HG02884 (cell line): ENCODE results near the gene FAM187B.

Source experiments
- ATAC-seq: cut with Tn5 transposase; IDR thresholded peaks from one replicate; pipeline ENCODE4 v1.9.1; 2021; ENCODE audit warnings: mild to moderate bottlenecking, moderate library complexity; ENCODE audit not compliant: unreplicated experiment

FAM187B gene

DNA sequence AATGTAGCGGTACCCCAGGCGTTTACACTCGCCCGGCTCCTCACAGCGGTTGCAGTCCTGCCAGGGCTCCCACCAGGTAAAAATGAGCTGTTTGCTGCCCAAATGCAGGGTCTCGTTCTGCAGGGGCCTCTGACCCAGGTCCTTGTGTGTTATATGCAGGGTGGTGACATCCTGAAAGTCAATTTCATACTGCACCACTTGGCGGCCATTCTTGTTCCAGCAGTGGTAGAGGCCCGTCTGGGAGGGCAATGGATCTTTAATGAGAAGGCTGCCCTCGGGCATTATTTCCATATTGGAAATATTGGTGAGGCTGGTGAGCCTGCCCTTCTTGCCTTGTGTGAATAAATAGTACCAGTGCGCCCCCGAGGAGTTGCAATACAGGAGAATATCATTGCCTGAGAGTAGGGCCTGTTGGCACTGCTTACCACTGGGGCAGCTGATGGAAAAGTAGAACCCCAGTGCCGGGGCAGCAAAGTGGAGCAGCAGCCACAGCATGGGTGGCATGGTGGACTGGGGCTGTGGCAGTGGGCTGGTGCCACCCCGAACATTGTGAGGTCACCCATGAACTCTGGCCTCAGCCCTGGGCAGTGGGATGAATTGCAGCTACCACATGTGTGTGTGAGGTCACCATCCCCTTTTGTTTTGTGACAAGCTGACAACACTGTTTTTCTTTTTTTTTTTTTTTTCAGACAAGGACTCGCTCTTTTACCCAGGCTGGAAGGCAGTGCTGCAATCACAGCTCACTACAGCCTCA lies at the start of gene FAM187B:
FAM187B (minus strand) TSS at position 563 of the 754 bp plus-strand sequence; CDS start at position 504, 59 bp downstream.
- no peak for ATAC-seq

DNA sequence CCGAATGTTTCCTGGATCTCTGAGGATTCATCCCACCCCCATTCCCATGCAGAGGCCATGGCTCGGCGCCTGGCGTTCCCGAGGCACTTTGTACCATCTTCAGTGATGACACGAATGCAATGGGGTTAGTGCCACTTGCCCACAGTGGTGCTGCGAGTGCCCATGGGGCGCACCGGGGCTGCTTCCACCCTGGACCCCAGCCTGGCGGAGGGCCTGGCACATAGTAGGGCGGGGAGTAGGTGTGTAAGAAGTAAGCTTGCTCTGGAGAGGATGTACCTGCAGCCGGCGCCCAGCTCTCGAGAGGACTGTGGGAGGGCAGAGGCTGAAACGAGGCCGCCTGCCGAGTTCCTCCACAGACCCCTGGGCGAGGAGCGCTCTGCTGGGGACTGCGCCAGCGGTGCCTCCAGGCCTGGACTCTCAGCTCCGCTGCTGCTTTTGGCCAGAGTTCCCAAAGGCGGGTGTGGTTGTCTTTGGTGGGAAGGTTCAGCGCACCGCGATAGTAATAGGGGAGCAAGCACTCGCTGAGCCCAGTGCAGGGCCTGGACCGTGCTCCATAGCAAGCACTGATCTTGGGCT lies 48.3 kb upstream of the FAM187B start:
- ATAC-seq, result no peak

- no peak for ATAC-seq
These were observed 45.8 kb upstream of the FAM187B start for GRCh38 chr19:35274323-35274722.

- ATAC-seq, result no peak
These were observed 45.2 kb upstream of the FAM187B start for GRCh38 chr19:35273686-35274259.

DNA sequence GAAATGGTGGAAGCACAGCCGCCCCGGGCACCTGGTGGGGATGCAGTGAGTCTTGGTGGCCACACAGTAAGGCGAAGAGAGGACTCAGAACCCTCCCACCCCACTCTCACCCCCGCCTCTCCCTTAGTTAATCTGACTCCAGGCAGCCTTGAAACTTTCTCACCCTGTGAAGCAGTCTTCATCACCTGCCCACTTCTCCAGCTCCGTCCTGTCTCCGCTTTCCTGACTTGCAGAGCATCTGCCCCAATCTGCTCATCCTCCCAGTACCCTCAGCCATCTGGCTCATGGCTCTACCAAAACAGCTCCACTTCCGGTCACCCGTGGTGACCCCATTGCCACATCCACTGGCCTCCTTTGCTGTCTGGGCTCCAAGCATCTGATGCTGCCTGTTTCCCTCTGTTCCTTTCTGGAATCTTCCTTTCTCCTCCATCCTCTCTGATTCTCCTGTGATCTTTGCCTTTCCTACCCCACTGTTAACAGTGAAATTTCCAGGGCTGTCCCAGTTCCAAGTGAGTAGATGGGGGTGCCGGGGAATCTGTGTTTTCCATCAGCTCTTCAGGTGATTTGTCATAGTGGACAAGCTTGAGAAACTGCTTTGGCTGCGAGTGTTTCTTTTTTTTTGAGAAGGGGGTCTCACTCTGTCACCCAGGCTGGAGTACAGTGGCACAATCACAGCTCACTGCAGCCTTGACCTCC lies 44.6 kb upstream of the FAM187B start:
- ATAC-seq, result no peak

DNA sequence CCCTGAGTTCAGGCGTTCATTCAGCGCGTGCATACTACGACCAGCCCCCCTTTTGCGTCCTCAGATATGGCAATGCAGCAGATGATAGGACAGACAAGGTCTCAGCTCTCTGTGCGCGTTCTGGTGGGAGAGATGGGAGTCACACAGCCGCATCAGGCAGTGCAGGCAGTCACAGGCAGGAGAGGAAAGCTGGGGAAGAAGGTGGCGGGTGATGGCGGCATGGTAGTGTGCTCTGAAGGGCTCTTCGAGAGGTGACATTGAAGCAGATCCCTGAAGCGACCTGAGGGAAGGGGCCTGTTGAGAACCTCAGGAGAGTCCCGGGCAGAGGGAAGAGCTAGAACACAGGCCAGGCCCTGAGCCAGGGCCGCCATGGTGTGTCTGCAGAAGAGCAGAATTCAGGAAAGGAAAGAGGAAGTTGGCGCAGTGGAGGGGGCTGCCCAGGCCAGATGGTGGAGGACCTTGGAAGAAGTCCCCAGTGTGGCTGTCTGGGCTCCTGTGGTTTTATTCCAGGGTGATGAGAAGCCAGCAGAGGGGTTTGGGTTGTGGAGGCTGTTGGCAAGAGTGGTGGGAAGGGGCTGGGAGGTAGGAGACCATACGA lies 43.7 kb upstream of the FAM187B start:
- no peak for ATAC-seq

DNA sequence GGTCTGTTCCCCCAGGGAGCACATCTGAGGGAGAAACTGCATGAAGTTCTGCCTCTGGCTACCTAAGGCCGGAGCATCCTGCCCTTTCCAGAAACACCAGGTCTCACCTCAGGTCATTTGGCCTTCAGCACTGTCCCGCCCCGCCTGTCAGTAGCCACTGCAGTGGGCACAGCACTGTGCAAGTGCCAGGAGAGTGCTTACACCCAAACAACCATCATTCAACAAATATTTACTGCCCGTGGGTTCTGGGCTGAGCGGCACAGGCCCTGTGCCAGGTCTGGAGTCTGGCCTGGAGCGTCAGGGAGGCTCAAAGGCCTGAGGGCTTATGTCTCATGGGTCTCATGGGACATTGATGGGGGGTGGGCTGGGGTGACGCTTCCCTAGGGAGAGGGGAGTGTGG lies 43.0 kb upstream of the FAM187B start:
- no peak for ATAC-seq

DNA sequence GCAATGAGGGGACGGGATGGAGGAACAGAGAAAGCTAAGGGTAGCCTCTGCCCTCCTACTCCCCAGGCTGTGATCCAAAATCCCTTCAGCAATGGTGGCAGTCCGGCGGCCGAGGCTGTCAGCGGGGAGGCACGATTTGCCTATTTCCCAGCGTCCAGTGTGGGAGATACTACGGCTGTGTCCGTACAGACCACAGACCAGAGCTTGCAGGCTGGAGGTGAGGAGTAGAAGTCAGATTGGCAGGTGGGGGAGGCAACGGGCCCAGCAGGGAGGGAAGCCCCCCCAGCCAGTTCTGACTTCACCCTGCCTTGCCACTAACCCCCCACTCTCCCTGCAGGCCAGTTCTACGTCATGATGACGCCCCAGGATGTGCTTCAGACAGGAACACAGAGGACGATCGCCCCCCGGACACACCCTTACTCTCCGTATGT lies 41.9 kb upstream of the FAM187B start:
- no peak for ATAC-seq

DNA sequence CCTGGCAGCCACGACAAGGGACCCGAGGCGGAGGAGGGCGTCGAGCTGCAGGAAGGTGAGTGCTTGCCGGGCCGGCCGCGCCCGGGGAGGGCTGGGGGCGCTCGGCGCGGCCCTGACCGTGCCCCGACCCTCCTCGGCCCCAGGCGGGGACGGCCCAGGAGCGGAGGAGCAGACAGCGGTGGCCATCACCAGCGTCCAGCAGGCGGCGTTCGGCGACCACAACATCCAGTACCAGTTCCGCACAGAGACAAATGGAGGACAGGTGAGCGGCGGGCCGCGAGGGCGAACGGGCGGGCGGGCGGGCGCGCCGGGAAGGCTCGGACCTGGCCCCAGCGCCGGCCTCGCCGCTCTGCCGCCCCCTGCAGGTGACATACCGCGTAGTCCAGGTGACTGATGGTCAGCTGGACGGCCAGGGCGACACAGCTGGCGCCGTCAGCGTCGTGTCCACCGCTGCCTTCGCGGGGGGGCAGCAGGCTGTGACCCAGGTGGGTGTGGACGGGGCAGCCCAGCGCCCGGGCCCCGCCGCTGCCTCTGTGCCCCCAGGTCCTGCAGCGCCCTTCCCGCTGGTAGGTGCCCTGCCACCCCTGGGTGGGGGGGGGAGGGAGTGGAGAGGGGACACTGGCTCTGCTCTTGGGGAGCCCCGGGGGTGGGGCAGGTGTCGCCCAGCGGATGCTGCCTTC lies 41.0 kb upstream of the FAM187B start:
- peak; percentile 51 for ATAC-seq

GRCh38 chr19:35268536-35269437 lies 40.2 kb upstream of the FAM187B start, which contains the start of gene USF2:
USF2 (plus strand) TSS chr19:35268962; CDS start chr19:35269102, 140 bp downstream.
- ATAC-seq, result peak; percentile 12

- peak; percentile 41 for ATAC-seq
These were observed 39.4 kb upstream of the FAM187B start for GRCh38 chr19:35267818-35268535.

- ATAC-seq, result no peak
These were observed 38.8 kb upstream of the FAM187B start for GRCh38 chr19:35267353-35267817.

GRCh38 chr19:35266520-35267352 lies 38.2 kb upstream of the FAM187B start:
- ATAC-seq, result no peak

GRCh38 chr19:35265900-35266519 lies 37.5 kb upstream of the FAM187B start:
- ATAC-seq, result no peak

DNA sequence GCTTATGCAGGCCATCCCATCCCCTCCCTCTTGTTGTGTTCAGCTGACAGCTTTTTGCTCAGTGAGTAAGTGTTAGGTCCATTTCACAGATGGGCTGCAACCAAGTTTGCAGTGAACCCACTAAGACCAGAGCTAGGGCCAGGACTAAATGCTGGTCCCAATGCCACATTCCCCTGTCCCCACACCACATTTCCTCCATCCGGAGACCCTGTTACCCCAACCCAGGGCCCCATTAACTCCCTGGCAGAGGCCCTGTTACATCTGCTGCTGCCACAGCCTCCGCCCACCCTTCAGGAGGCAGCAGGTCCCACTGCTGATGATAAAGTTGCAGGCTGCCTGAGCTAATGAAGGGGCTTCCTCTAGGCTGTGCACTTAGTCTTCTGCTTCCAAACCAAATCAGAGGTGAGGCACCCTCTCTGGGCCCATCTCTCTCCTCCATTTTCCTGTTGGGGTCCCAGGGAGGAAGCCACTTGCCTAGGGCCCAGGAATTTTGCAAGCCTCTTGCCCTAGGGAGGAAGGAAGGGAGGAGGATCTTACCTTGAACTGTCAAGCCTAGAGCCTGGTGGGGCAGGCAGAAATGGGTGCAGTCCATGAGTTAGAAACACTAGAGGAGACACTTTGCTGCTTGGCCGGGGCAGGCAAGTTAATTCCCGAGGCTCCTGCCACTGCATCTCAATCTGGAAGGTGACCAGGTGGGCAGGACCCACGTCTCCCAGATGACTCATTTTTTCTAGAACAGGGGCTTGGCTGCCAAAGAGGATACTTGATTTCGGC lies 36.8 kb upstream of the FAM187B start:
- ATAC-seq, result no peak

DNA sequence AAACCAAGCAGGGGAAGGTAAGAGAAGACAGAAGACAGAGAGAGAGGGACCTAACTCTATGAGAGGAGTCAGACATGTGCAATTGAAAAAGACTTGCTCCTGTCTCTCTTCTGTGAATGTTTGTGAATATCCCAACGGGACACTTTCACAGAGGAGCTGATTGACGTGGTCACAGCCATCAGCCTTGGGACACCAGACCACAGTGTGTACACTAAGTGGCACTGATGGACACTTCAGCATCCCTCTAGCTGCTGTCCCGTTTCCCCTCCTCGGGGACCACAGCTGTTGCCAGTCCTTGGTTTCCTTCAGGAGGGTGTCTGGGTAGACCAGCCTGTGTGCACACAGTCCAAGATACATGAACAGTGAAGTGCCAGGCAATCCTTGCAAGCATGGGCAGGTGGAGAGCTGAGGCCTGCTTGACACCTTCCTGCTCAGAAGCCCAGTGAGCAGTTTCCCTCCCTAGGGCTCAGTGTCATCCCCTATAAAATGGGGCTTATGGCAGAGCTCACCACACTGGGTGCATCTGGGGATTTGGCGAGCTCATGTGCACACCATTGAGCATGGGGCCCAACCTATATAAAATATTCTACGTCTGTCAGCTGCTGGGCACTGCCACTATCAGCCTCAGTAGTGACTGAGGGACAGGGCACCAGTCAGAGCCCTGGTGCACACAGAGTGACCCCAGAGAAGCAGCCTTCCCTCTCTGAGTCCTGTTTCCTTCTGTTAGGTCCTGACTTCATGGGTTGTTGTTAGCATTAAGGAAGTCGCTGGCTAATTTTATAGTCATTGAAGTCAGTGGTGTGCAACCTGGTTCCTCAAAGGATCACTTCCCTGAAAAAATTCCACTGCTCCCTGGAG lies 36.0 kb upstream of the FAM187B start:
- ATAC-seq, result no peak
